Measurements from ENCODE around the gene PBX1.

The PBX1 gene

DNA sequence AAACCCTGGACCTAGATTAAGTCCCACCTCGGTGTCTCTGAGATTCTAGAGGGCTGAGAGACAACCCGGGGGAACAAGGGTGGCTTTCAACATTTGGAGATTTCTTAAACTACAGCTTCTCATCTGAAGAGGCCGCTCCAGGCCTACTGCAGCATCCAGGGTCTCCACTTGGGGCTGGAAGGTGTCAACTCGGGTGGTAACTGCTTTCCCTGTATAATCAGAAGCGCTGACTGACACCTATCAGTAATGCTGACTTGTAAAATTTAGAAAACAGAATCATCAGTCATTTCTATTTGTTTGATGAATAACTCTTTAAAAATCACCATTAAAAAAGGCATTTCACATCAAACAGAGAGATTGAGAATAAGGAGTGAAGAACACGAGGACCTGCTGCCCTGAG lies 226.0 kb downstream of the PBX1 start:
- DNase-seq (ENCODE audit: low read depth), result no peak
- H3K4me3 ChIP-seq (ENCODE audit: low read depth, low read length), result no peak overlapping the region

DNA sequence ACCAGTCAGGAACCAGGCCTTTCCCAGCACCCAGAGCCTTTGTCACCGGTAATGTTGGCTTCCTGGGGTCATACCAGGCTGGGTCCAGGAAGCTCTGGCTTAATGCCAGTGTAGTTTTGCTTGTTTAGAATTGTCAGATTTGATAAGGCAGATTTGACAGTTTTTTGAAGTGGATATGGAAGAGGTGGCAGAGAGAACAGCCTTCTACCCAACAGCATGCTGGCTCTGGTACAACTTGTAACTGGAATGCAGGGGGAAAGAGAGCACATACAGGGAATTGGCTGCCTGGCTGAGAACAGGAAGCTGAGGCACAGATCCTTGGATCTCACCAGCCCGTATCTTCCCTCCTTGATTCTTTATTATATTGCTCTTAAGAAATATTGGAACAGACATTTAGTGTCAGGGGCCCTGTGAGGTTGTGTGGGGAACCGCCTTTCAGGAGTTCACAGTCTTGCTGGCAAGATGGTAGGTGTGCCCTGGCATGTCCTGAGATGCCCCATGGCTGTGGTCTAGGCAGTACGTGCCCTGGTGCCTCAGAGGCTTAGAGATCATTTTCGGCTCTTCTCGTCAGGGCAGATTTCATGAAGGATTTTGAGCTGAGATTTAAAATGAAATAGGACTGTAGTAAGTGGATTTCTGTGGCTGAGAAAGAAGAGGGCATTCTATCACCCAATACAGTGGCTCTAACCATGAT lies 227.0 kb downstream of the PBX1 start:
- no peak for DNase-seq (ENCODE audit: low read depth)
- no peak overlapping the region for H3K4me3 ChIP-seq (ENCODE audit: low read depth, low read length)
- TF ChIP-seq, protein P1, sequence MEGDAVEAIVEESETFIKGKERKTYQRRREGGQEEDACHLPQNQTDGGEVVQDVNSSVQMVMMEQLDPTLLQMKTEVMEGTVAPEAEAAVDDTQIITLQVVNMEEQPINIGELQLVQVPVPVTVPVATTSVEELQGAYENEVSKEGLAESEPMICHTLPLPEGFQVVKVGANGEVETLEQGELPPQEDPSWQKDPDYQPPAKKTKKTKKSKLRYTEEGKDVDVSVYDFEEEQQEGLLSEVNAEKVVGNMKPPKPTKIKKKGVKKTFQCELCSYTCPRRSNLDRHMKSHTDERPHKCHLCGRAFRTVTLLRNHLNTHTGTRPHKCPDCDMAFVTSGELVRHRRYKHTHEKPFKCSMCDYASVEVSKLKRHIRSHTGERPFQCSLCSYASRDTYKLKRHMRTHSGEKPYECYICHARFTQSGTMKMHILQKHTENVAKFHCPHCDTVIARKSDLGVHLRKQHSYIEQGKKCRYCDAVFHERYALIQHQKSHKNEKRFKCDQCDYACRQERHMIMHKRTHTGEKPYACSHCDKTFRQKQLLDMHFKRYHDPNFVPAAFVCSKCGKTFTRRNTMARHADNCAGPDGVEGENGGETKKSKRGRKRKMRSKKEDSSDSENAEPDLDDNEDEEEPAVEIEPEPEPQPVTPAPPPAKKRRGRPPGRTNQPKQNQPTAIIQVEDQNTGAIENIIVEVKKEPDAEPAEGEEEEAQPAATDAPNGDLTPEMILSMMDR (IDR thresholded peaks at IDR 0.05; ENCODE audit: insufficient read depth, low read depth, low read length, missing control alignments), result no peak

More for the DNA sequence above, 226.0 kb downstream of the PBX1 start:
- TF ChIP-seq, protein P1 (IDR thresholded peaks at IDR 0.05; ENCODE audit: insufficient read depth, low read depth, low read length, missing control alignments), result no peak

DNA sequence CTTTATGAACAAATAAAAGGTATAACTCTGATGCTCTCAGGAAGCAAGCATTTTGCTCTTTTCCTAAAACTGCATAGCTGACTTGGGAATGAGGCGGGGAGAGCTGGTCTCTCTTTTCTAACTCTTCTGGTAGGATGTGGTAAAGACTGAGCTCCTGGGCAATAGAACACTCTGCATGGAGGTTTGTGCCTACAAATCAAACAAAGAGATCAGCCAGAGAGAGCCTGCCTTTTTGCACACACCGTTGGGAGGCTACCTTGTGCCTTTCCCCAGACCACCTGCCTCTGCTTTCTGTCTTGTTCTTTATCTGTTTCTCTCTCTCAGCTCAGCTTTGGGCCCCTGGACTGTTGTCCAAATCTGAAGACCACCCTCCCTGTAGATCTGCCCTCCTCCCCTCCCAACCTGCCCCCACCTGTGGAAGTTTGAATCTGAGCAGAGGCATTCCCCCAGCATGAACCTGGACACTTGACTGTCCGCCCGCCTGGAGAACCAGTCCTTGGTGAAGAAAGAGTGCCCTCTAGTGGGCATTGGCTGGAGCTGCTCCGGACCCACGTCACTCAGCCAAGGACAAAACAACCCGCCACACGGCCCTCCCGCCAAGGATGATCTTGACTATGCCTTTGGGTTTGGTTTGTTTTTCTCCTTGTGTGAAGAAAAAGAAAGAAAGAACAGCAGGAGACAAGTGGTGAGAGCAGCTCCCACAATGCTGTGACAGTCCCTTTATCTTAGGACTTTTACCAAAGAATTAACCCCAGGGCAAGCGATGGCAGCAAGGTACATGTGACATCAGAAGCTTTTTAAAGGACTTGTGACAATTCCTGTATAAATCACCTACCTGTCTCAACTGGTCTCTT lies 228.2 kb downstream of the PBX1 start:
- DNase-seq (ENCODE audit: low read depth), result peak; percentile 72
- H3K4me3 ChIP-seq (ENCODE audit: low read depth, low read length), result no peak overlapping the region
- TF ChIP-seq, protein P1 (IDR thresholded peaks at IDR 0.05; ENCODE audit: insufficient read depth, low read depth, low read length, missing control alignments), result peak; percentile 90

DNA sequence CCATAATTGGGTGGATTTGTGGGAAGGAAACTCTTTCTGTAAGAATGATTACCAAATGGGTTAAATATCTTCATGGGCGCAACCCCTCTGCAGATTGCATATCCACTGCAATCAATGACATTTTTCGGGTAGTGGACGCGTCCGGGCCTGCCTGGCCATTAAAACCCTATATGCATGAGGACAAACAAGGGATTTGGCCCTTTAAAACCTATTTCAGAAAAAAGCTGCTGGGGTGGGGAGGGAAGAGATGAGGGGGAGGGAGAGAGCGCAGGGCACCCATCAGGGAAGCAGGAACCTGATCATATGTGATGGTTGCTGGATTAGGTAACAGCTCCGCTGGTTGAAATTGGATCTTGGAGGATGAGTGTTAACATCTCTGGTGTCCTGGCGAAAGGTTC lies 228.8 kb downstream of the PBX1 start:
- TF ChIP-seq, protein P1 (IDR thresholded peaks at IDR 0.05; ENCODE audit: insufficient read depth, low read depth, low read length, missing control alignments), result no peak
- no peak overlapping the region for H3K4me3 ChIP-seq (ENCODE audit: low read depth, low read length)
- no peak for DNase-seq (ENCODE audit: low read depth)

DNA sequence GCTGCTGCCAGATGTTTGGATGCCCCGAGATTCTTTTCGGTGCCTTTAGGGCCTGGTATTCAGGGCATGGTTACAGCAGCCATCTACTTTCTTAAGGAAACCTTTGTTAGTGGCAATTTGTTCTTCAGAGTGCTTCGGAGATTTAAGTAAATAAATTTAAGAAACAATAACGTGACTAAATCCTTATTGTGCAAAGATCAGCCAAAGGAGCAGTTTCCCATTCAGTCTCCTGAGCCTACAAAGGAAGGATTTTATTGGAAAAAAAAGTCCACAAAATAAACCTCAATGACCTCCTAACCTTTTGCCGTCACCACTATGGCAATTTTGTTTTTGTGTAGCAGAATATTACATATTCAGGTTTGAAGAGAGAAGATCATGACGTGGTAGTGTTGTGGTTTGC lies 231.1 kb downstream of the PBX1 start:
- TF ChIP-seq, protein P1 (IDR thresholded peaks at IDR 0.05; ENCODE audit: insufficient read depth, low read depth, low read length, missing control alignments), result no peak
- H3K4me3 ChIP-seq (ENCODE audit: low read depth, low read length), result no peak overlapping the region
- no peak for DNase-seq (ENCODE audit: low read depth)

DNA sequence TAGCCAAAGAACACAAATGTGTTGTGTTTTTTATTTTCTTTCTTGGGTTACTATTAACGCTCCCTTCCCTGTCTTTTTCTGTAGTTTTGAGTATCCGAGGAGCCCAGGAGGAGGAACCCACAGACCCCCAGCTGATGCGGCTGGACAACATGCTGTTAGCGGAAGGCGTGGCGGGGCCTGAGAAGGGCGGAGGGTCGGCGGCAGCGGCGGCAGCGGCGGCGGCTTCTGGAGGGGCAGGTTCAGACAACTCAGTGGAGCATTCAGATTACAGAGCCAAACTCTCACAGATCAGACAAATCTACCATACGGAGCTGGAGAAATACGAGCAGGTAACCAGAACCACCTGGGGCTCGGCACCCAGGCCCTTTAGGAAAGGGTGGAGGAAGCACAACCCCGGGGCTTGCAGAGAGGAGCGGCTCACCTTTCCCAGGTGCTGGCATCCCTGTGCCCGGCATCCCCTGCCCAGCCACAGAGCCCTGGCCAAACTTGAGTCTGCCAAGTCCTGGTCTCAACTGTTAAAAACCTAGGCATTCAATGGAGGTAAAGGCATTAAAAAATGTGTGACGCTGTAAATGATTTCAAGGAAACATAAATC lies 233.5 kb downstream of the PBX1 start:
- no peak for DNase-seq (ENCODE audit: low read depth)
- H3K4me3 ChIP-seq (ENCODE audit: low read depth, low read length), result no peak overlapping the region
- TF ChIP-seq, protein P1 (IDR thresholded peaks at IDR 0.05; ENCODE audit: insufficient read depth, low read depth, low read length, missing control alignments), result no peak

Measured in GM12865 (cell line).